Endodermal cell (in vitro differentiated cells): Measurements from ENCODE around the gene NKX2-8. TPM values are rescaled to one million over a fixed set of nuclear protein-coding genes. Genes with fewer than 3 reads are reported as not detected.

Experiments used
- DNase-seq: peaks from one replicate; pipeline ENCODE4 v3.0.0-alpha.2; 2017
- H3K27ac ChIP-seq: 2 replicates; pipeline ENCODE4 v1.5.1; 2013; ENCODE audit warnings: mild to moderate bottlenecking, low read depth, low read length, moderate library complexity
- H3K27me3 ChIP-seq: 2 replicates; pipeline ENCODE4 v1.6.1; 2013; ENCODE audit warnings: mild to moderate bottlenecking, low read length, moderate library complexity; ENCODE audit not compliant: insufficient read depth, control insufficient read depth, poor library complexity, severe bottlenecking
- H3K36me3 ChIP-seq: 2 replicates; pipeline ENCODE4 v1.7.0; 2013; ENCODE audit warnings: mild to moderate bottlenecking, low read length, moderate library complexity; ENCODE audit not compliant: control insufficient read depth, insufficient read depth
- H3K4me1 ChIP-seq: one replicate; pipeline ENCODE4 v1.7.0; 2013; ENCODE audit warnings: low read length; ENCODE audit not compliant: control insufficient read depth, insufficient read depth
- H3K4me3 ChIP-seq: 2 replicates; pipeline ENCODE4 v1.5.1; 2013; ENCODE audit warnings: mild to moderate bottlenecking, low read length, moderate library complexity
- H3K9ac ChIP-seq: 2 replicates; pipeline ENCODE4 v1.6.1; 2013; ENCODE audit warnings: mild to moderate bottlenecking, low read length, moderate library complexity; ENCODE audit not compliant: poor library complexity, severe bottlenecking; ENCODE audit errors: extremely low read depth
- H3K9me3 ChIP-seq: 2 replicates; pipeline ENCODE4 v1.6.1; 2013; ENCODE audit warnings: mild to moderate bottlenecking, low read length, moderate library complexity; ENCODE audit not compliant: control insufficient read depth
- H3K27ac Mint-ChIP-seq: 2 replicates; pipeline ENCODE4 v1.8.0; 2020; ENCODE audit warnings: mixed read lengths
- H3K27me3 Mint-ChIP-seq: 2 replicates; pipeline ENCODE4 v1.8.0; 2021; ENCODE audit warnings: mild to moderate bottlenecking, mixed read lengths; ENCODE audit not compliant: insufficient read depth
- H3K36me3 Mint-ChIP-seq: 2 replicates; pipeline ENCODE4 v1.8.0; 2020; ENCODE audit warnings: low read depth, mixed read lengths
- H3K4me1 Mint-ChIP-seq: 2 replicates; pipeline ENCODE4 v1.8.0; 2020; ENCODE audit warnings: mixed read lengths
- H3K4me3 Mint-ChIP-seq: 2 replicates; pipeline ENCODE4 v1.8.0; 2020; ENCODE audit warnings: mild to moderate bottlenecking, moderate library complexity, mixed read lengths
- H3K9me3 Mint-ChIP-seq: 2 replicates; pipeline ENCODE4 v1.8.0; 2020; ENCODE audit warnings: mild to moderate bottlenecking, mixed read lengths
- CTCF ChIP-seq: fragments of 200-600 bp; sonication (generic); conservative IDR thresholded peaks from 2 replicates; pipeline ENCODE4 v1.5.0; 2021; ENCODE audit warnings: antibody characterized with exemption, mild to moderate bottlenecking
- WGBS, 2 experiments: methylation state at CpG; one replicate each; pipeline versions ENCODE4 v1.1.5 to v1.1.7; 2013; ENCODE audit warnings: missing lambda C conversion rate in 2 of 2, mixed read lengths in 1 of 2; ENCODE audit not compliant: insufficient coverage in 1 of 2, insufficient read length in 1 of 2; 5-methylcytosine and 5-hydroxymethylcytosine counted together
- long read RNA-seq, 4 experiments: library from polyadenylated mRNA in 2 of 4; library from RNA in 1 of 4; library from capped mRNA in 1 of 4; stranded (forward) in 3 of 4; unstranded in 1 of 4; transcript quantifications; one replicate each; pipeline ENCODE4 v2.0.0, GENCODE V29; 2020 to 2021; ENCODE audit warnings: inconsistent platforms in 1 of 4
- polyA plus RNA-seq, 2 experiments: library from polyadenylated mRNA; stranded (reverse); fragments of 50-300 nt; gene quantifications; one replicate each; pipeline ENCODE4 v1.2.3, GENCODE V29; 2013
- total RNA-seq, 2 donors: library from RNA; stranded (reverse); fragmentation: NEBNext Ultra II Directional in 1 of 2; extraction: Animal tissue kit (Norgen Biotek cat#: 25700) in 1 of 2; gene quantifications; 2 replicates in 1 of 2; 3 replicates in 1 of 2; pipeline ENCODE4 v1.2.1, GENCODE V29; 2021

The NKX2-8 gene
- under 1 TPM in 1 of 2 donors, not detected in 1; 0.77 TPM for total RNA-seq
- polyA plus RNA-seq (2013, experiment 1 of 2) = 0.18 TPM
- not detected for polyA plus RNA-seq (2013, experiment 2 of 2)
- long read RNA-seq, experiment 1 = 0 reads
- long read RNA-seq, experiment 2 = 0 reads
- long read RNA-seq, experiment 3, partial matches to known transcripts = 0 of 3 reads
- long read RNA-seq, experiment 3, other reads (novel, unspliced or antisense) = 0 of 3 reads
- long read RNA-seq, experiment 4 = 0 reads

DNA sequence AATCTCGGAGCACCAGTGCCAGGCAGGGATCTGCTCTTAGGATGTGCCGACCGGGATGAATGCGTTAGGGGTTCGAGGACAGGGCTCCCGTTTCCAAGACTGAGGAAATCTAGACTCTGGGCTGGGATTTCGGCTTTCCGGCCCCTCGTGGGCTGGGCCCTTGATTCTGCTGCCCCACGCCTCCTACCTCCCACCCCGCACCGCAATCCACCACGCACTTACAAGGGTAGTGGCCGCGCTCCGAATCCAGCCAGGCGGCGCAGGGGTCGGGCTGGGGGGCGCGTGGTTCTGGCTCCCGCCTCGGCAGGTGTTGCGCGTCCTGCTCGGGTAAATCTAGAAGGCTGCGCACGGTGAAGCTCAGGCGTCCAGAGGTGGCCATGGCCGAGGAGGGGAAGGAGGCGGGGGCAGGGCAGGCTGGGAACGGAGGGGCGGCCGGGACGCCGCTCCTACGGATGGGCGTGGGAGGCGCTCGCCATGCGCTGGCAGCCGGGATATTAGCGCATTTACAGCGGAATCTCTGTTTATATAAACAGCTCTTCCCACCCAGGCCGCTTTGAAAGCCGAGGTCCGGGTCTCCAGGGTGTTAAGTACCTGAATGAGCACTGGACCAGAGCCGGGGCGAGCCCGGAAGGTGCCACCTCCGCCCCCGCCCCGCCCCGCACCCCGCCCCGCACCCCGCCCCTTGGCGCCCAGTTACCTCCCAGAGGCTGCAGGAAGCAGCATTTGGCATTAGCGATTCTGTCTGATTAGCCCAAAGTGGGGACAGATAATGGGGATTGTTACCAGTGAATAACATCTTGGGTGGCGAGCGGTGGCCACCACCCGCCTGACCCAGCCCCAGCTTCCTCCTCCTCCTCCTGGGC, at the start of gene NKX2-8:
TSS of gene NKX2-8 (minus strand) at position 604 of the 863 bp plus-strand sequence. CDS start at position 379, 225 bp downstream.
- H3K9ac ChIP-seq = no peak within 1 kb of the TSS
- H3K4me1 ChIP-seq = peaks cover 4% of the 10 kb centered on the region
- H3K4me1 Mint-ChIP-seq = peaks cover 20% of the 10 kb centered on the region
- H3K36me3 ChIP-seq = no peaks in the 10 kb centered on the region
- 3 to 8% methylated on average over 7 to 59 of the region's 62 CpGs for WGBS, 2 experiments
- no peak for TF ChIP-seq CTCF
- H3K27ac Mint-ChIP-seq = no peak within 1 kb of the TSS
- peak; percentile 85 for DNase-seq
- H3K9me3 Mint-ChIP-seq = no peaks in the 10 kb centered on the region
- peak within 1 kb of the TSS; percentile 56 for H3K4me3 ChIP-seq
- H3K27me3 Mint-ChIP-seq = peaks cover 59% of the 10 kb centered on the region
- no peak within 1 kb of the TSS for H3K27ac ChIP-seq
- peak within 1 kb of the TSS; percentile 52 for H3K4me3 Mint-ChIP-seq
- H3K36me3 Mint-ChIP-seq = no peaks in the 10 kb centered on the region
- H3K9me3 ChIP-seq = no peaks in the 10 kb centered on the region
- peaks cover 99% of the 10 kb centered on the region for H3K27me3 ChIP-seq

GRCh38 chr14:36627981-36628380, 45.6 kb upstream of the NKX2-8 start:
- Mint-ChIP-seq H3K36me3 (no peaks in the 10 kb centered on the region), H3K9me3 (no peaks in the 10 kb centered on the region), H3K4me1 (peaks cover 7% of the 10 kb centered on the region), H3K27me3 (peaks cover 78% of the 10 kb centered on the region), H3K27ac (no peak overlapping the region), H3K4me3 (no peak overlapping the region)
- 75 to 85% methylated on average over 2 to 3 of the region's 3 CpGs for WGBS, 2 experiments
- Histone ChIP-seq H3K36me3 (no peaks in the 10 kb centered on the region), H3K27me3 (peaks cover 70% of the 10 kb centered on the region), H3K4me3 (no peak overlapping the region), H3K4me1 (peaks cover 7% of the 10 kb centered on the region), H3K9me3 (no peaks in the 10 kb centered on the region), H3K9ac (no peak overlapping the region), H3K27ac (no peak overlapping the region)
- no peak for TF ChIP-seq CTCF
- no peak for DNase-seq

GRCh38 chr14:36626151-36626550, 43.7 kb upstream of the NKX2-8 start:
- TF ChIP-seq CTCF = no peak
- 88 to 94% methylated on average over 2 to 4 of the region's 4 CpGs for WGBS, 2 experiments

More at GRCh38 chr14:36626151-36626550, 43.7 kb upstream of the NKX2-8 start:
- Histone ChIP-seq H3K27me3 (peaks cover 77% of the 10 kb centered on the region), H3K36me3 (no peaks in the 10 kb centered on the region), H3K9ac (no peak overlapping the region), H3K27ac (no peak overlapping the region), H3K4me1 (peaks cover 7% of the 10 kb centered on the region), H3K9me3 (peaks cover 10% of the 10 kb centered on the region), H3K4me3 (no peak overlapping the region)
- no peak overlapping the region for H3K27ac Mint-ChIP-seq
- H3K4me1 Mint-ChIP-seq = peaks cover 7% of the 10 kb centered on the region
- peaks cover 2% of the 10 kb centered on the region for H3K9me3 Mint-ChIP-seq
- DNase-seq = no peak
- H3K36me3 Mint-ChIP-seq = no peaks in the 10 kb centered on the region
- peaks cover 73% of the 10 kb centered on the region for H3K27me3 Mint-ChIP-seq
- H3K4me3 Mint-ChIP-seq = no peak overlapping the region
